HG03520 (cell line): ENCODE measurements around the gene LAMB4.

Source experiments
- ATAC-seq: cut with Tn5 transposase; IDR thresholded peaks from one replicate; pipeline ENCODE4 v1.9.1; 2021; ENCODE audit warnings: mild to moderate bottlenecking, moderate library complexity; ENCODE audit not compliant: unreplicated experiment

LAMB4 gene

GRCh38 chr7:108079648-108080591 lies 50.2 kb downstream of the LAMB4 start:
- no peak for ATAC-seq

GRCh38 chr7:108079276-108079647 lies 50.9 kb downstream of the LAMB4 start:
- no peak for ATAC-seq

- no peak for ATAC-seq
Observed at GRCh38 chr7:108078691-108079090, 51.5 kb downstream of the LAMB4 start.

GRCh38 chr7:108078211-108078673 lies 51.9 kb downstream of the LAMB4 start:
- no peak for ATAC-seq

GRCh38 chr7:108077709-108078108 lies 52.5 kb downstream of the LAMB4 start:
- ATAC-seq, result no peak

GRCh38 chr7:108076156-108076555 lies 54.0 kb downstream of the LAMB4 start:
- no peak for ATAC-seq

GRCh38 chr7:108073305-108074070 lies 56.7 kb downstream of the LAMB4 start:
- no peak for ATAC-seq

GRCh38 chr7:108072739-108073138 lies 57.4 kb downstream of the LAMB4 start:
- no peak for ATAC-seq

GRCh38 chr7:108072116-108072515 lies 58.0 kb downstream of the LAMB4 start:
- ATAC-seq, result no peak

- ATAC-seq, result no peak
Observed at GRCh38 chr7:108071551-108071950, 58.6 kb downstream of the LAMB4 start.

GRCh38 chr7:108069646-108070045 lies 60.5 kb downstream of the LAMB4 start:
- ATAC-seq, result no peak

GRCh38 chr7:108067844-108068243 lies 62.3 kb downstream of the LAMB4 start:
- no peak for ATAC-seq

GRCh38 chr7:108066486-108066885 lies 63.7 kb downstream of the LAMB4 start:
- no peak for ATAC-seq

- peak; percentile 81 for ATAC-seq
Observed at GRCh38 chr7:108063520-108063933, 66.6 kb downstream of the LAMB4 start.

GRCh38 chr7:108062250-108063014 lies 67.7 kb downstream of the LAMB4 start:
- ATAC-seq, result no peak

- no peak for ATAC-seq
Observed at GRCh38 chr7:108059526-108059925, 70.6 kb downstream of the LAMB4 start.

GRCh38 chr7:108057951-108058481 lies 72.1 kb downstream of the LAMB4 start:
- ATAC-seq, result no peak

GRCh38 chr7:108055611-108056021 lies 74.5 kb downstream of the LAMB4 start:
- no peak for ATAC-seq

- ATAC-seq, result no peak
Observed at GRCh38 chr7:108054537-108054936, 75.6 kb downstream of the LAMB4 start.

- ATAC-seq, result no peak
Observed at GRCh38 chr7:108053250-108053649, 76.9 kb downstream of the LAMB4 start.

- no peak for ATAC-seq
Observed at GRCh38 chr7:108051454-108051853, 78.7 kb downstream of the LAMB4 start.
